HG02938 (cell line): ENCODE measurements around the gene C1QTNF9.
"Not testable (repeated sequence)": the region's sequence is repeated elsewhere in the genome, so short reads cannot be mapped to it uniquely, and the experiment has no call there.

Source experiments
- ATAC-seq: cut with Tn5 transposase; IDR thresholded peaks from one replicate; pipeline ENCODE4 v1.9.1; 2021; ENCODE audit warnings: mild to moderate bottlenecking, moderate library complexity; ENCODE audit not compliant: unreplicated experiment

C1QTNF9 gene

DNA sequence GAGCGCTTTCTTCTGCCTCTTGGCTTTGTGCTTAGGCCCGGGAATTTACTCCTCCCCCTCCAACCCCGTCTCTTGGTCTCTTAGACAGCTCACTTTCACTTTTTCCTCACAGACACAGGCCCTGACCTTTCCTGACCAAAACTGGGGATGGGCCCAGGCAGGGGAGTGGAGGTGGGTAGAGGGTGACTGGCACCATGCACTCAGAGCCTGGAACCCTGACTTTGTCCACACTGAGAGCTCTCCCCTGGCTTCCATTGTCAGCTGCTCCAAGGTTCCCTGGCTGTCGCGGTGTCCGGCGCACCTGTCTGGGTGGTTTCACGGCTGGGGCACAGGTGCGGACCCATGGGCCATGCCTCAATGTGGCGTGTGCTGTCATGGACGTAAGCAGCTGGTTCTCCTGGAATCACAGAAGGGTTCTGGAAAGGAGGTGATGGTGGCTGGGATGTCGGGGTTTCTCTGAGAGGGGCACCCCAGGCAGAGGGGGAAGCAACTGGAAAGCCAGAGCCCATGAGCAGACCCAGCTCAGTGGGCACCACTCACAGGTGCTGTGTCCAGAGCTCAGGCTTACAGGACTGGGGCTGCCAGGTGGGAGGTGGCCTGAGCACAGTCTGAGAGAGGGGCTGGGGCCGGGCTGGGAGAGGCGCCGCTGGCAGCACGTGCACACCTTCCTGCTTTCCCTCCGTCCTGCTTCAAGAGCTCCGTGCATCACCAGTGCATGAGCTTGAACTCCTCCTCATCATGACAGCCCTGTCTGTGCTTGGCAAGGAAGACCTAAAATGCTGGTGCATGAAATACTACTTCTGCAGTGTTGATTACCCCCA is 28.0 kb upstream of the C1QTNF9 start:
- no peak for ATAC-seq

DNA sequence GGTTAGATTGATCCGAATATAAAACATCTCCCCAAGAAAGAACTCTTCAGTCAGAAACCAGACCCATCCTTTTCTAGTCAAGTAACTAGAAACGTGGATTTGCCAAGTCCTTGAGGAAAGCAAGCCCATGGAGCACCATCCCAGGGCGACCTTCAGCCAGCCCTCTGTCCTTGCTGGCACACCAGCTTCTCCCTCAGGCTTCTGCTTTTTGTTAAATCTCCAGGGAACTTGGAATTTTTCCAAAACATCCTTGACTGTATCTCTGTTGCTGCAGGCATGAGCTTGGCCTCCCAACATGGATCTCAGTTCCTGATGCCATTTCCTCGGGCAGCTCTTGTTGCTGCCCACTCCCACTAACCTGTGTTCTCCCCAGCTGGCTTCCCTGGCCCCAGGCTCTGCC is 27.1 kb upstream of the C1QTNF9 start:
- no peak for ATAC-seq

DNA sequence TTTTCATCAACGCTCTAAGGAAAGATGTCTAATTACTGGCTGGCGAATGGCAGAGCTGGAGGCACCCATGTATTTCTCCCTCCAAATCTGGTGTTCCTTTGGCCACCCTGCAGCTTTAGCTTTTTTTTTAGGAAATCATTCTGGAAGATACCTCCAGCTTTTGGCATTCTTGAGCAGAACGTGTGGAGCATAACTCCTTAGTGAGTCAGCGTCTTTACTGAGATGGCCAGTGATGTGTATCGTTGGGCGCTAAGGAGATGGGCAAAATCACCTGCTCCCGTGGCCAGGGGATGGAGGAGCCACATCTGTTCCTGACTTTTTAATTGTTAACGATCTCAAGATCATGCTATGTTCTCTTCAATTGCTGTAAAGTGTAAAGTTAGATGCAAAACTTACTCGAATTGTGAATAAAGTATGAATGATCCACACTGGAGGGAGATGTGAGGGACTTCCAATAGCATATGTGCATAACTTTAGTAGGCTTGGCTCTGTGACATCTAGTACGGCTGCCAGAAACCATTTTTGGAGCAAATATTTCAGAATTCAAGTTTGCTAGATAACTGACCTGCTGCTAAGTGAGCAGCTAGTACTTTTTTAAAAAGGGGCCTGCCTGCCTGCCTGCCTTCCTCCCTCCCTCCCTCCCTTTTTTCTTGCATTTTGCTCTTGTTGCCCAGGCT is 24.4 kb upstream of the C1QTNF9 start:
- ATAC-seq: no peak

DNA sequence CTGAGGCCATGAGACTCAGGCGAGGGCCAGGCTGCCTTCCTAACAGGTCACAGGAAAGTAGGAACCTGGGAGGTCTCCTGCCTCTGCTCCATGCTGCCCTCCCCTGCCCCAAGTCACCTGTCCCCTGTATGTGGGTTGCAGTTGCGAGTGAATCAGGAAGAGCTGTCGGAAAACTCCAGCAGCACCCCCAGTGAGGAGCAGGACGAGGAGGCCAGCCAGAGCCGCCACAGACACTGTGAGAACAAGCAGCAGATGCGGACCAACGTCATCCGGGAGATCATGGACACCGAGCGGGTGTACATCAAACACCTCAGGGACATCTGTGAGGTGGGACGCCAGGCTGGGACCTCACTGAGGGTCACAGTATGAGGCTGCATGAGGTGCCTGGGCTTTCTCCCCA is 22.8 kb upstream of the C1QTNF9 start:
- no peak for ATAC-seq

DNA sequence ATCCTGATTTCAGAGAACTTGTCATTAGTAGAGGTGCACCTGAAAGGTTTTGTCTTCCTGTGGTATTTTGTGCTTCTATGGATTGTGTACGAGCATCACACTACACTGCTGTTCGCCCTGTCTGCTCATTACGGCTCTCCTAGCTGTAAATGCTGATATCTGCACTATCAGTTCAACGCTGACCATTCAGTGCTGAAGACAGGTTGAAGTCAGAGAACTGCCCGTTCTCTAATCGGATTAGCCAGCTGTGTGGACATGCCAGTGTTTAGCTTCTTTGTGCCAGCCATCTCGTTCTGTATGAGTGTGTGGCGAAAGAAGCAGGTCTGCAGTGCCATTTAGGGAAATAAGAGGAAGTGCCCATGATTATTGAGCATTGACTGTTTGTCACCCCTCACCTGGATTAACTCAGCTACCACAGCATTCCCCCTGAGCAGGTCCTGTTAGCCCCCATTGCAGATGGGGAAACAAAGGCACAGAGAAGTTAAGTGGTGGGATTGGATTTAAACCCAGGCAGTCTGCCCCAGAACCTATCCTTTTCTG is 21.6 kb upstream of the C1QTNF9 start:
- ATAC-seq: no peak

DNA sequence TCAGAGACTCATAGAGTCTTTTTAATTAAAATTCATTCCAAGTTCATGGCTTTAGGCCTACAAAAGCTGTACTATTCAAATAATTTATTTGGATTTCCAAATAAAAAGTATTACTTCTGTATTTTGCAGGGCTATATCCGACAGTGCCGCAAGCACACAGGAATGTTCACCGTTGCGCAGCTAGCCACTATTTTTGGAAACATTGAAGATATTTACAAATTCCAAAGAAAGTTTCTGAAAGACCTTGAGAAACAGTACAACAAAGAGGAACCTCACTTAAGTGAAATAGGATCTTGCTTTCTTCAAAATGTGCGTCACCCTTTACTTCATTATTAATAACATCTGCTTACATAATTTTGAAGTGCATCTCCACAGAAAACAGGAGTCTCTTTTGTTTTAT is 20.5 kb upstream of the C1QTNF9 start:
- no peak for ATAC-seq

DNA sequence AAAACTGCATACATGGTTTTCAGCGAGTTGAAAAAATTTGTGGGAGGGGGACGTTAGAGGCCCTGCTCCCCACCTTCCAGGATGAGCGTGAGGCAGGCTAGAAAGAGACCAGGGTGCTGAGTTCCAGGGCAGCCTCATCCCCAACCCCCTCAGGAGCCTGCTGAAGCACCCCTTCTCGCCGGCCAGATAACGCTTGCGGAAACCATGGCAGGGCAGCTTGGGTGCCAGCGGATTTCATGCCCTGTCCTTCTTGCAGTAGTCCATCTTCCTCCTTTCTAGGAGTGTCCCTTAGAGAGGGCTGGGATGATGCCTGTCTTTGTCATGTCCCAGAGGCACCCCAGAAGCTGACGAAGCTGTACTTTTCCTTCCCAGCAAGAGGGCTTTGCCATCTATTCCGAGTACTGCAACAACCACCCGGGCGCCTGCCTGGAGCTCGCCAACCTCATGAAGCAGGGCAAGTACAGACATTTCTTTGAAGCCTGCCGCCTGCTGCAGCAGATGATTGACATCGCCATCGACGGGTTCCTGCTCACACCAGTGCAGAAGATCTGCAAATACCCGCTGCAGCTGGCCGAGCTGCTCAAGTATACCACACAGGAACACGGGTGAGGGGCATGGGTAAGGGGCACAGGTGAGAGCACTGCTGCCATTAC is 19.0 kb upstream of the C1QTNF9 start:
- no peak for ATAC-seq

DNA sequence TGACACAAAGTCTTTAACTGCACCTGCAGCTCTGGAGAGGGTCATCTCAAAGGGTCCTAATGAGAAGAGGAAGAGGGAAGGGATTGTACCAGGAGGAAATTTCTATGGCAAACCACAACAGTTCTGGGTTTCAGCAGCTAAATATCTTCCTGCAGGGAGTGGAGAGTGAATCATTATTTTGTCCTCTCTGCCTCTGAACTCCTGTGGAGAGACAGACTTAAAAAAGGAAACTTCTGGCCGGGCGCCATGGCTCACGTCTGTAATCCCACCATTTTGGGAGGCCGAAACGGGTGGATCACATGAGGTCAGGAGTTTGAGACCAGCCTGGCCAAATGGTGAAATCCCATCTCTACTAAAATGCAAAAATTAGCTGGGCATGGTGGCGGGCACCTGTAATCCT is 16.9 kb upstream of the C1QTNF9 start:
- ATAC-seq: no peak

DNA sequence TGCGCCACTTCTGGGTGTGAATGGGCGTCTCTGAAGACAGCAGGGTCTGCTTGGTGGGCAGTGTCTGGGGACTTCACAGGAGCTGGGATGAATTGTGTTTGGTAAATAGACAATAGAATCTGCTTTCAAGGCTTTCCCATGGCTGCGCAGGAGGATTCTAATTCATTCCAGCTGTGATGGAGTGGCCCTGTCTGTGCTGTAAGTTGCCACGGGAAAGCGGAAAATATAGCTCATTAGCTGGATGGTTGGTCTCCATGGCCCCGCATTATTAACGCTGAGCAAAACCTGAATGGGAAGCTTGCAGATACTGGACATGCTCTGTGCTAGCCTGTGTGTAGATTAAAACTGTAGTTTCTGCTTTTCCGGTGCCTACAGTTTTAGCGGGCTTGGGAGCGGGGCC is 15.6 kb upstream of the C1QTNF9 start:
- ATAC-seq: no peak

DNA sequence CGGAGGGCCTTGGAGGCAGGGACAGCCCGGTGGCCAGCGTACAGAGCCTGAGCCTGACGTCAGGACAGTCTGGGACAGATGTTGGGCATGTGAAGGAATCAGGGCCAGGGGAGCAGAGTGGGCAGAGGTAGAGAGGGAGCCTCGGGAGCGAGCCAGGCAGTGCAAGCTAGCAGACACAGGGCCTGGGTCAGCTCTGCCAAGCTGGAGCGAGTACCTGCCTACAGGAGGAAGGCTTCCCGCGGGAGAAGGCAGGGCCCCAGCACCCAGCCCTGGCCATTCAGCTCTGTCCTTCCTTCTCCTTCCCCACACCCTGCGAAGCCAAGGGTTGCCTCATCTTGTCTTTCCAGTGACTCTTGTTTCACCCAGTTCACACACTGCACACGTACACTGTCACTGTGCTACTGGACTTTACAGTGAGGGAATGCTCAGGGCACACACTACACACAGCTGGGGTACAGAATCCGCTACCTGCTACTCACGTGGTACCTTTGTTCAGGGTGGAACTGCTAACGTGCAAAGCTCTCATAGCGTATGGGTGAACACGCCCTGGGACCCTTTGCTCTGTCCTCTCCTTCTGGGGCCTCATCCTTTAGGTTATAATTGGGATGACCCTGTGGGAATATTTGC is 9.8 kb upstream of the C1QTNF9 start:
- ATAC-seq: no peak

DNA sequence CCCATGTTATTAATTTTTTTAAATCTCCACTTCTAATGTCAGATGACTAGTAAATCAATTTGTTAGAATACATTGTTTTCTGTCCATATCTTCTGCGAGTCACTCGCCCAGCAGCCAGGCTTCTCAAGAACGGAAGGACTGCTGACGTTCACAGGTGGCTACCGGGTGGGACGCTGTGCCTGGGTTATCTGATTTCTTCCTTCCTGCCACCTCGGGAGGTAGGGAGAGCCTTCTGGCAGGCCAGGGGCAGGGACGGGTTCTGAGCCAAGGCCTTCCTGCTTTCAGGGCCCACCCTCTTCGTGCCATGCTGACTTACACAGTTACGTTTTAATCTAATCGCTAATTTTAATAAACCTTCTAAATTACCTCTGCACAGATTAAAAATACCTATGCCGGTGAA is 7.9 kb upstream of the C1QTNF9 start:
- no peak for ATAC-seq

DNA sequence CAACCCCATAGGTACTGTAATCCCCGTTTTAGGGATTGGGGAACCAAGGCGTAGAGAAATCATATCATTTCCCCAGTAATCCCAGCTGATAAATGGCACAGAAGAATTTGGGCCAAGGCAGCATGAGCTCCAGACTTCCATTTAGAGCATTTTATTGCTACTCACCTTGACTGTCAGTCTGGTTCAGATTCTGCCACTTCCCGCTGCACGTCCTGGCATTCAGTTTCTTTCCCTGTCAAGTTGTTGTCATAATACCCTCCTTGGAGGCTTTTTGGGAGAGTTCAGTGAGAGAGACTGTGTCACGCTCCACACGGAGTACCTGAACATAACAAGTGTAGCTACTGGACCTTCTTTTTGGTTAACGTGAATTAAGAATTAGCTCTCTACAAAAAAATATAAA is 7.5 kb upstream of the C1QTNF9 start:
- no peak for ATAC-seq

DNA sequence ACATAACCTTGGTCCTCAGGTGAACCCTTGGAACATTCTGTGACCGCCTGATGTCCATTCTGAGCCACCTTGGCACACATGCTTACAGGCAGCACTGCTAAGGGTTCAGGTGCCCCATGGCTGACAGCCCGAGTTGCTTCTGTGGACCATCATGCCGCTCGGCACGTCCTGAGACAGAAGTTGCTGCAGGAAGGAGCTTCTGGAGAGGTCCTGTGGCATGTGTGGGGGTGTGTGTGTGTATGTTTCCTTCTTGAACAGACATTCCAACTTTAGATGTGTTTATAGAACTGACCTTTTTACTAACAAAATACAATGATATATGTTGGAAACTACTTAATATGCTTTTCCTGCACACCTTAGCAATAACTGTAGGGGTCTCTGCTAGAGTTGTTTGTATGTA is 4.8 kb upstream of the C1QTNF9 start:
- no peak for ATAC-seq

DNA sequence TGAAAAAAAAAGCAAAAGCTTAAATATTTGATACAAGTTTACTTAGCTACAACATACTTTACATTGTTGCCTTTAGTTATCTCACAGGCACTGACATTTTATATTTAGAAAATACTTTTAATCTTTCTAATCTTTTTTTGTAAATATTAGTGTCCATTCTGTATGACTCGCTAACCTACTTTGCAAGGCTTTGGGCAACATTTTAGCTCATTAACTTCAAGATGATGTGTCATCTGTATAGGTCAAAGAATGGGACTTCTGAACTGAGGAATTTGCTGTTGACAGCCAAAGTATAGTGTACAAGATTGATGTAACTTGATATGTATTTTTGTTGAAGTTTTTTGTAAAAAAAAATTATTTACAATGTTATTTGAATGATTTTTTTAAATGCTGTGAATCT is 2.7 kb upstream of the C1QTNF9 start:
- ATAC-seq: no peak

DNA sequence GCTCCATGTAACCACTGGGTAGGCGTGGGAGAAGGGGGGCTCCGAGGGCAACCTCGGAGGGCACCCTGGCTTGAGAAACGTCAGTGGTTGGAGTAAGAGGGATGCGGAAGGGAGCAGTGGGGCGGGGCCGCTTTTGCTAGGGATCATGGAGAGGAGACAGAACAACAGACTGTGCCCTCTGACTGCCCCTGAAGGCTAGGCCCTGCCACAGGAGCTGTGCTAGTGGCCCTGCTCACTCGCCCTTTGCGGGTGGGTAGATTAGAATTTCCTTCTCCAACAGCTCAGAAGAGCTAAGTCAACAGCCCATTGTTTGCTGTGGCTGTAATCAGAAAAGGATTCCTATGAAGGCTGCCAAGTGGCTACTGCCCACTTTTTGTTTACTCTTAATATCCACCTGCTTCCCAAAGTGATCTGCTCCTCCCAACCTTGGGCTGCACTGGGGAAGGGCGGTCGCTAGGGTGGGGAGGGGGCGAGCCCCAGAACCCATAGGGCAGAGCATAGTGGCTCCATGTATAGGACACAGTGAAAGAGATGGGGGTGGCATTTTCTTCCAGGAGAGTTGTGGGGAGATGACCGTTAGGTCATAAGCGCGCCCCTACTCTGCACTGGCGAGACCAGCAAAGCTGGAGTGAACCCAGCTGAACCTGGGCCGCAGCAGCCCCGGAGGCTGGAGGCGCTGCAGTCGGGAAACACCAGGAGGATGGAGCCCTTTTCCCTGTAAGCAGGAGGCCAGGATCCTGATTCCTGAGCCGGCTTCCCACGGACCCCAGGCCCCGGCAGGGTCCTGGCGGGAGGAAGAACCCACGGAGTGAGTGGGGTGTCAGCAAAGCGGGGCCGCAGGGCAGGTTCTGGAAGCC is 1.9 kb upstream of the C1QTNF9 start:
- no peak for ATAC-seq

DNA sequence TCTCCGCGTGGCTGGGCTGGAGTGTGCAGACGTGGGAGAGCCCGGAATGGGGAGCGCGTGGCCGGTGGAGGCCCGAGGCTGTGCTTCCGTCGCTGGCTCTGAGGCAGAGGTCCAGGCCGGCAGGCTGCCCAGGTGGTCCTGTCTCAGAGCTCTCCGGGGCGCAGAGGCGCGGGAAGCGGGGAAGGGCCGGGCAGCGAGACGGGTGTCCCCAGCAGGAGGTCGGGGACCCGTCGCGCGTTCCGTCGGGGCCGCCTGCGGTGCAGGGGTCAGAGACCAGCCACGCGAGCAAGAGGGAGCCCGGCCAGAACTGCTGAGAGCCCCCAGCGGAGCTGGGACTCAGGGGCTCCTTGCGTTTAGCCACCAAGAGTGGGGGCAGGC is 1.3 kb upstream of the C1QTNF9 start:
- ATAC-seq: no peak

DNA sequence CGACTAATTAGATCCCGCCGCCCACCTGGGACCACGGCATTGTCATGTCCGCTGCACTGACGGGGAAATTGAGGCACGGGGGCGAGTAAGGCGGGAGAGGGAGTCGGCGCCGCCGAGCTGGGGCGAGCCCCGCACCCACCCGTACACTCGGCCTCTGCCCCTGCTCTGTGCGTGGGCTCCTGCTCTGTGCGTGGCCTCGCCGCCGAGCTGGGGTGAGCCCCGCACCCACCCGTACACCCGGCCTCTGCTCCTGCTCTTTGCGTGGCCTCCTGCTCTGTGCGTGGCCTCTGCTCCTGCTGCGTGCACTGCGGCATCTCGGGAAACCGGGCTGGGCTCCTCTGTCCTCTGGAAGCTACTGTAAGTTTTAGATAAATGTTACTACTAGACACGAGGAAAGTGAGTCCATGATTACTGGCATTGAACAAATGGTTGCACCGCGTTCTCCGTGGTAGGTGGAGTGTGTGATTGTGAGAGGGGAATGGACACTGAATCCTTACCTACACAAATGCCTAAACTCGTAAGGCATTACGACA is 826 bp upstream of the C1QTNF9 start:
- no peak for ATAC-seq

DNA sequence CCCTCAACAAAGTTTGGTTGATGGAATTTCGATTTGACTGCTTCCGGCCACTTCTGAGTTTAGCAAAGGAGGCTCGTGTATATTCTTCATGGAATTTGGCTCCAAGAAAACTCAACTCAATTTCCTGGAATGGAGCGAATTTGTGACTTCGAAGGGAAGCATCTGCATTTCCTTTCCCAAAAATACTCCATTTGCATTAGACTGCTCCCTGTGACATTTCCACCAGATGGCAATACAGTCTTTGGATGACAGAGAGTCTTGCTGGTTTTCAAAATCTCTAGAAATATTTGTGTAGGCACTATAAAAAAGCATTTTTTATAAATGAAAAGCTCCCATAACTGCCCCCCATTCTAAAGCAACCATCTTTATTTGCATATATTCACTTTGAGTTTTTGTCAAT is 4.1 kb downstream of the C1QTNF9 start:
- no peak for ATAC-seq

DNA sequence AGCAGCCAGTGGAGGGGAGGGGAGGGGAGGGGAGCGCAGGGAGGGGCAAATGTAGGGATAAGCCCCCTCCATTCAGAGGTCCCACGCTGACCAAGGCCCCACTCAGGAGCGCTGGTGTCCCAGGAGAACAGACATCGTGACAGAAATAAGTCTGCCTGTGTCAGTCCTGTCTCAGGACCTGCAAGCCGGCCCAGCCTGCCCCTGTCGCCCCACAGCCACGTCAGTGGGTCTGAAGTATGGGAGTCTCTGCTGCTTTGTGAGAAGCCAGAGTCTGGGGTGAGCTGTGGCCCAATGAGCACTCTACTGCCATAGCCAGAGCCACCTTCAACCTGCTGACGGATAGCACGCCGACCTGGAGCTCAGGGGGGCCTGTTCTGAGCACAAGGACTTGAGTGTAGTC is 8.5 kb downstream of the C1QTNF9 start:
- ATAC-seq: not testable (repeated sequence)

DNA sequence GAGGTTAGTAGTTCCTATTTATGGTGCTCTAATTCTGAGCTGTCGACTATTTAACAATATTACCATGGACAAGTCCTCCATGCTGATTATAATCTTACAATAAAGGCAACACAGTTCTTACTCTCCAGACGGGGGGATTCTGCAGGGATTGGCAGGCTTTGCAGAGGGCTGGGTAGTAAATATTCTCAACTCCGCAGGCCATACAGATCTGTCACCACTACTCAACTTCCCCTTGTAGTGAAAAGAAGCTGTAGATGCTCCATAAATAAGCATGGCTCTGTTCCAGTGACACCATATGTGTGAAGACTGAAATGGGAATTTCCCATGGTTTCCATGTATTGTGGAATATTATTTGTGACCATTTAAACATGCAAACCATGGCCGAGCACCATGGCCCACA is 9.5 kb downstream of the C1QTNF9 start:
- not testable (repeated sequence) for ATAC-seq
